Mucosa of stomach (tissue), 1 donor: ENCODE measurements around the gene TANGO6.

Experiments used
- H3K27me3 ChIP-seq: one replicate; pipeline ENCODE4 v1.7.0; 2013; ENCODE audit warnings: mild to moderate bottlenecking, low read length; ENCODE audit not compliant: control insufficient read depth, insufficient read depth
- H3K36me3 ChIP-seq: one replicate; pipeline ENCODE4 v1.7.0; 2013; ENCODE audit warnings: low read length; ENCODE audit not compliant: control insufficient read depth, insufficient read depth
- H3K4me1 ChIP-seq: one replicate; pipeline ENCODE4 v1.7.0; 2013; ENCODE audit warnings: mild to moderate bottlenecking, low read length; ENCODE audit not compliant: control insufficient read depth, insufficient read depth
- H3K4me3 ChIP-seq: one replicate; pipeline ENCODE4 v1.7.0; 2013; ENCODE audit warnings: low read length
- H3K9ac ChIP-seq: one replicate; pipeline ENCODE4 v1.7.0; 2013; ENCODE audit warnings: mild to moderate bottlenecking, low read length, moderate library complexity
- H3K9me3 ChIP-seq: one replicate; pipeline ENCODE4 v1.7.0; 2013; ENCODE audit warnings: mild to moderate bottlenecking, low read length, moderate library complexity; ENCODE audit not compliant: control insufficient read depth
- donor health status: Pancreatic carcinoma.

The TANGO6 gene

DNA sequence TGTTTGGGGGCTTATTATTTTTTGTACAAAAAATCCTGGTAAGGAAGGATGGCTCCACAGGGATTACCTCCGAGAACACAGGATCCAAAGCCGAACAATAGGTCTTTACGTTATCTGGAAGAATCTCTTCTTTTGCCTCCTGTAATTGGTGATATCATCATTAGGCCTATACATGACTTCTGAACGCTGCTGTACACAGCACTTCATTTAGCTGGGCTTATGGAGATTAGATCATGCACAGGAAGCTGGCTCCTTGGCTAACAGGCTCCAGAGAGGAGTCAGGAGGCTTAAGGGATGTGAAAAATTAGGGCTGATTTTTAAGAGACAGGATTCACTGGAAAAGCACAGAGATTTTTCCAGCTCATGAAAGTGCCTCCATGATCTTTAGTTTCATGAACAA is 54.7 kb downstream of the TANGO6 start:
- H3K4me3 ChIP-seq = no peak overlapping the region
- no peaks in the 10 kb centered on the region for H3K36me3 ChIP-seq
- peaks cover 15% of the 10 kb centered on the region for H3K4me1 ChIP-seq
- H3K9me3 ChIP-seq = no peaks in the 10 kb centered on the region
- H3K9ac ChIP-seq = no peak overlapping the region
- H3K27me3 ChIP-seq = no peaks in the 10 kb centered on the region

DNA sequence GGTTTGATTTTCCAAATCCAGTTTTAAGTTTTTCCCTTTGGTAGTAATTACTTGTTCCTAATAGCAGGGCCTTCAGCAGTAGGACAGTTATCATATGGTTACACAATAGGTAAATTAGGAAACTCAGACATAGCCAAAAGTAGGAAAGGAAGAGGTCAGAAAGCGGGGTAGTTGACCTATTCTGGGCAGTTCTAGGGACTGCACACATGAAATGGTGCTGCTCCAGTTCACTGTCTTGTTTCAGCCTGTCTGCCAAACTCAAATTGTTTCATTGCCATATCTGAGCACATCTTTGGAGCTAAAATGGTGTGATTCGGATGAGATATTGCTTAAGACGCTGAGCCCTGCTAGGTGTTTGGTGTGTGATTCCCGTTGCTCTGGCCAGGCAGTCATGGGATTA is 56.7 kb downstream of the TANGO6 start:
- H3K36me3 ChIP-seq = no peaks in the 10 kb centered on the region
- H3K9ac ChIP-seq = no peak overlapping the region
- no peaks in the 10 kb centered on the region for H3K9me3 ChIP-seq
- peaks cover 8% of the 10 kb centered on the region for H3K4me1 ChIP-seq
- no peak overlapping the region for H3K4me3 ChIP-seq
- no peaks in the 10 kb centered on the region for H3K27me3 ChIP-seq

DNA sequence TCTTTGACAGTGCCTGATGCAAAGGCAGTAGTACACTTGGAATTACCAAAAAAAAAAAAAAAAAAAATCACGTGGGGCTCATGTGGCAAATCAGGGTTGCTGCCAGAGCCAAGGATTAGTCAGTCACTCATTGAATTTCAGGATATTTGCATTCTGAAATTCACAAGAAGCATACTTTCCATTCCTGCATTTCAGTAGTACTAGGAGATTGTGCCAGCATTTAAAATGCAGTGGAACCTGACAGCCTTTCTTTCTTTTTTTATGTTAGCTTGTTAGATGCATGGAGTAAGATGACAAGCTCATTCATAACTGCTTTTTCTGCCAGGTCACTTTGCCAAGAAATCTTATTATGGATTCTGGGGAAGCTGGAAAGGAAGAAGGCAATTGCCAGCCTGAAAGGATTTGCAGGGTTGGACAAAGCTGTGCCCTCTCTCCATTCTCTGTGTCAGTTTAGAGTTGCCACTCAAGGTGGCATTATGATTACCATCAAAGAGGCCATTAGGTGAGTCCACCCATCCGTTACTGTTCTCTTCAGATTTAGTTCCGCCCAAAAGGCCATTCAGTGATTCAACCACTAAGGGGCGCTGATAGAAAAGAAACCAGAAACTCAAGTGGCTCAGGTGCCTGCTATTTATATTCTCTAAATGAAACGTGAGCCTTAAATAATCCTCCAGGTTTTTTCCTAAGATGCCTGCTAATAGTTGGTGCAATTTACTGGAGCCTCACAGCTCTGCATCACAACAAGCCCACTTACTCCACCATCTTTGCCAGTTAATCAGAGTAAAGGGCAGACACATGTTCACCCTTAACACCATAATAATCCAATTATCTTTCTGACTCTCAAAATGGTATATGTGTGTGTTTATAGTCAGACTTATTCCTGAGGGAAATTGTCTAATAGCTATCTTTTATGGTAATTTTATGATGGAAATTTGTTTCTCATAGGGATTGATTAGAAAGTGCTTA is 59.0 kb downstream of the TANGO6 start:
- H3K4me1 ChIP-seq = peaks cover 10% of the 10 kb centered on the region
- H3K9ac ChIP-seq = no peak overlapping the region
- no peaks in the 10 kb centered on the region for H3K9me3 ChIP-seq
- no peaks in the 10 kb centered on the region for H3K27me3 ChIP-seq
- H3K4me3 ChIP-seq = no peak overlapping the region
- H3K36me3 ChIP-seq = no peaks in the 10 kb centered on the region

GRCh38 chr16:68902969-68903345 is 59.6 kb downstream of the TANGO6 start:
- H3K9ac ChIP-seq = no peak overlapping the region
- no peak overlapping the region for H3K4me3 ChIP-seq
- peaks cover 17% of the 10 kb centered on the region for H3K4me1 ChIP-seq
- no peaks in the 10 kb centered on the region for H3K27me3 ChIP-seq
- H3K36me3 ChIP-seq = no peaks in the 10 kb centered on the region
- H3K9me3 ChIP-seq = no peaks in the 10 kb centered on the region

DNA sequence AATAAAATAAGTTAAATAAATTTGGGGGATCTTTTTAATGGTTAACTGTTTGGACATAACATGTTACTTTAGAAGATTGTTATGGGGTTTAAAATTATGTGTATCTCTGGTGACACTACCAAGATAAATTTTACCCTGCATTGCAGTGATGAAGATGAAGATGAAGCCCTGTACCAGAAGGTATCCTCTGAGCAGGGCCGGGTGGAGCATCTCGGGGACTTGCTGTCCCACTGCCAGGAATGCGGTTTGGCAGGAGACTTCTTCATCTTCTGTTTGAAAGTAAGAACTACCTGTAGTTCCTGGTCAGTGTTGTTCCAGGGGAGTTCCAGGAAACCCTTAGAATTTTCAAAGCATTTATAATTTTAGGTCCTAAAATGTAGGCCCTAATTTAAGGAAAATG is 64.0 kb downstream of the TANGO6 start:
- no peaks in the 10 kb centered on the region for H3K9me3 ChIP-seq
- H3K36me3 ChIP-seq = no peaks in the 10 kb centered on the region
- H3K4me1 ChIP-seq = peaks cover 26% of the 10 kb centered on the region
- no peak overlapping the region for H3K9ac ChIP-seq
- H3K27me3 ChIP-seq = no peaks in the 10 kb centered on the region
- no peak overlapping the region for H3K4me3 ChIP-seq

- H3K27me3 ChIP-seq = no peaks in the 10 kb centered on the region
- H3K9me3 ChIP-seq = no peaks in the 10 kb centered on the region
- no peak overlapping the region for H3K9ac ChIP-seq
- no peak overlapping the region for H3K4me3 ChIP-seq
- no peaks in the 10 kb centered on the region for H3K36me3 ChIP-seq
- peaks cover 21% of the 10 kb centered on the region for H3K4me1 ChIP-seq
Observed at GRCh38 chr16:68907781-68908181, 64.5 kb downstream of the TANGO6 start.

- H3K27me3 ChIP-seq = no peaks in the 10 kb centered on the region
- H3K36me3 ChIP-seq = no peaks in the 10 kb centered on the region
- H3K4me3 ChIP-seq = no peak overlapping the region
- no peak overlapping the region for H3K9ac ChIP-seq
- H3K9me3 ChIP-seq = no peaks in the 10 kb centered on the region
- H3K4me1 ChIP-seq = peaks cover 21% of the 10 kb centered on the region
Observed at GRCh38 chr16:68909099-68909733, 65.9 kb downstream of the TANGO6 start.

GRCh38 chr16:68910051-68910450 is 66.7 kb downstream of the TANGO6 start:
- Histone ChIP-seq H3K9me3 (no peaks in the 10 kb centered on the region), H3K9ac (no peak overlapping the region), H3K4me1 (peaks cover 21% of the 10 kb centered on the region), H3K36me3 (no peaks in the 10 kb centered on the region), H3K27me3 (no peaks in the 10 kb centered on the region), H3K4me3 (no peak overlapping the region)

DNA sequence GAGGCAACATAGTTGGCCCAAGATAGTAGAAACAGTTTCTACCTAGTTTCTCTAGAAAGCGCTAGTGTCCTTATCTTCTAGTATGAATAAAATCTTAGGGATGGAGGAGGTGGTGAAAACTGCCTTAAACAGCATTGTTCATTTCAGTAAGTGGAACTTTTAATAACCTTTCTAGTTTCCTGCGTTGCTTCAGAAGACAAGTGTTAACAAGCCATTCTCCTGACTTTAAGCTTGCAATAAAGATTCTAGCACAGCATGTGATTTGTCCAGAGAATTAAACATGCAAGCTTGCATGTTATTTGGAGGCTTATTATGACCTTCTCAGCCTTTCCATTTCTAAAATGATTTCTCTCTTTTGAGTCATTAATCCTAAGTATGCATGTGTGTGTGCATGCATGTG is 72.3 kb downstream of the TANGO6 start:
- H3K4me3 ChIP-seq = no peak overlapping the region
- no peaks in the 10 kb centered on the region for H3K4me1 ChIP-seq
- no peaks in the 10 kb centered on the region for H3K27me3 ChIP-seq
- H3K9me3 ChIP-seq = no peaks in the 10 kb centered on the region
- H3K9ac ChIP-seq = no peak overlapping the region
- H3K36me3 ChIP-seq = peaks cover 3% of the 10 kb centered on the region

DNA sequence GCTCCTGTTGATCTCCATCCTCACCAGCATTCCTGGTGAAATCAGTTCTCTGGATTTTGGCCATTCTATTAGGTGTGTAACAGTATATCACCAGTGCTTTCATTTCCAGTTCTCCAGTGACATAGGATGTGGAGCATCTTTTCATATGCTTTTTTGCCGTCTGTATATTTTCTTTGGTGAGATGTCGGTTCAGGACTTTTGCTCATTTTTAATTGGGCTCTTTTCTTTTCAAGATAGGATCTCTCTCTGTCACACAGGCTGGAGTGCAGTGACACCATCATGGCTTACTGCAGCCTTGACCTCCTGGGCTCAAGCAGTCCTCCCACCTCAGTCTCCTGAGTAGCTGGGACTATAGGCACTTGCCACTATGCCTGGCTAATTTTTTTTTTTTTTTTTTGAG is 74.2 kb downstream of the TANGO6 start:
- Histone ChIP-seq H3K9me3 (no peaks in the 10 kb centered on the region), H3K36me3 (peaks cover 3% of the 10 kb centered on the region), H3K4me3 (no peak overlapping the region)

GRCh38 chr16:68920349-68920748 is 77.0 kb downstream of the TANGO6 start:
- peaks cover 3% of the 10 kb centered on the region for H3K36me3 ChIP-seq
- no peak overlapping the region for H3K9ac ChIP-seq
- no peak overlapping the region for H3K4me3 ChIP-seq
- no peaks in the 10 kb centered on the region for H3K27me3 ChIP-seq
- peaks cover 23% of the 10 kb centered on the region for H3K4me1 ChIP-seq
- H3K9me3 ChIP-seq = no peaks in the 10 kb centered on the region

More for the DNA sequence above, 74.2 kb downstream of the TANGO6 start:
- Histone ChIP-seq H3K9ac (no peak overlapping the region), H3K27me3 (no peaks in the 10 kb centered on the region), H3K4me1 (peaks cover 1% of the 10 kb centered on the region)

GRCh38 chr16:68921637-68922036 is 78.3 kb downstream of the TANGO6 start:
- H3K9ac ChIP-seq = no peak overlapping the region
- H3K27me3 ChIP-seq = no peaks in the 10 kb centered on the region
- H3K4me1 ChIP-seq = peaks cover 26% of the 10 kb centered on the region
- H3K9me3 ChIP-seq = no peaks in the 10 kb centered on the region
- no peak overlapping the region for H3K4me3 ChIP-seq
- H3K36me3 ChIP-seq = peaks cover 3% of the 10 kb centered on the region
